A673 (cell line): ENCODE data around the gene NFKB2. TPM values are rescaled to one million over a fixed set of nuclear protein-coding genes. Genes with fewer than 3 reads are reported as not detected.

Source experiments
- BruUV-seq: library from RNA; stranded (reverse); fragments of 400-500 nt; replicated peaks from 2 replicates; lab custom pipeline; 2021; lab: Mats Ljungman, UMichigan
- CTCF ChIA-PET: fragments of 300-600 bp; sonication (Branson Sonifier 250); formaldehyde crosslinking; loops from one replicate; lab custom pipeline; 2022; ENCODE audit warnings: antibody characterized with exemption; lab: Charles Lee
- POLR2A ChIA-PET: fragments of 300-600 bp; sonication (Branson Sonifier 250); formaldehyde crosslinking; loops from one replicate; lab custom pipeline; 2022; ENCODE audit warnings: antibody characterized with exemption; ENCODE audit not compliant: low non-redundant PET; lab: Charles Lee
- DNase-seq: peaks from one replicate; pipeline ENCODE4 v3.0.0-alpha.2; 2015; ENCODE audit warnings: low spot score
- H3K27ac ChIP-seq: fragments of 200-600 bp; sonication (generic); 2 replicates; pipeline ENCODE4 v1.5.1; 2016; ENCODE audit warnings: mixed run types, low read depth, mild to moderate bottlenecking, mixed read lengths, antibody characterized with exemption, low read length; ENCODE audit not compliant: poor library complexity, severe bottlenecking
- H3K27me3 ChIP-seq: fragments of 200-600 bp; sonication (generic); replicated peaks from 2 replicates; pipeline ENCODE4 v1.6.1; 2017; ENCODE audit warnings: mixed run types, low read depth, mild to moderate bottlenecking, mixed read lengths, antibody characterized with exemption, low read length; ENCODE audit not compliant: insufficient read depth, poor library complexity
- H3K36me3 ChIP-seq: fragments of 200-600 bp; sonication (generic); 2 replicates; pipeline ENCODE4 v1.6.1; 2016; ENCODE audit warnings: mixed run types, mild to moderate bottlenecking, mixed read lengths, antibody characterized with exemption, low read length; ENCODE audit not compliant: insufficient read depth, poor library complexity, severe bottlenecking
- H3K4me1 ChIP-seq: fragments of 200-600 bp; sonication (generic); 2 replicates; pipeline ENCODE4 v1.6.1; 2017; ENCODE audit warnings: mixed run types, mild to moderate bottlenecking, mixed read lengths, antibody characterized with exemption, low read length; ENCODE audit not compliant: insufficient read depth, poor library complexity, severe bottlenecking
- H3K4me3 ChIP-seq: fragments of 200-600 bp; sonication (generic); 2 replicates; pipeline ENCODE4 v1.5.1; 2016; ENCODE audit warnings: low read depth, mixed run types, mild to moderate bottlenecking, mixed read lengths, low read length; ENCODE audit not compliant: poor library complexity, severe bottlenecking
- H3K9me3 ChIP-seq: fragments of 200-600 bp; sonication (generic); 2 replicates; pipeline ENCODE4 v1.6.1; 2016; ENCODE audit warnings: mixed run types, low read depth, mild to moderate bottlenecking, mixed read lengths, antibody characterized with exemption, low read length; ENCODE audit not compliant: poor library complexity, severe bottlenecking
- CTCF ChIP-seq: fragments of 300-800, 200-600 bp; sonication (generic); conservative IDR thresholded peaks from 2 replicates; pipeline ENCODE4 v1.5.1; 2017; ENCODE audit warnings: low read depth, mild to moderate bottlenecking, antibody characterized with exemption, low read length, moderate library complexity, mixed read lengths
- EZH2 ChIP-seq: fragments of 200-600 bp; sonication (generic); IDR thresholded peaks from 2 replicates; pipeline ENCODE4 v1.6.1; 2017; ENCODE audit warnings: borderline replicate concordance, low read depth, mild to moderate bottlenecking, mixed read lengths, antibody characterized with exemption, low read length; ENCODE audit not compliant: poor library complexity, severe bottlenecking
- intact Hi-C: fragments of 100-400 bp; cut with micrococcal nuclease; formaldehyde crosslinking; loops from one replicate; pipeline ENCODE4 v1.10.0; 2022; ENCODE audit not compliant: unreplicated experiment
- total RNA-seq: library from RNA; stranded (reverse); gene quantifications from 2 replicates; pipeline ENCODE4 v1.2.3, GENCODE V29; 2021

The NFKB2 gene
- total RNA-seq, 1 experiment from 2014 or later, result 29.8 TPM

GRCh38 chr10:102405632-102406031 lies 10.1 kb downstream of the NFKB2 start:
- Histone ChIP-seq H3K9me3 (no peaks in the 10 kb centered on the region), H3K27me3 (no peaks in the 10 kb centered on the region), H3K36me3 (no peaks in the 10 kb centered on the region), H3K4me1 (peaks cover 20% of the 10 kb centered on the region), H3K4me3 (no peak overlapping the region), H3K27ac (no peak overlapping the region)
- intact Hi-C loops, result no loop called here
- DNase-seq, result no peak
- ChIA-PET CTCF (interaction anchor here (0.5 to 1.2 kb wide), 2 partner anchors 11 to 178 kb away, joined by 4 read pairs; no protein-coding TSS in a partner anchor), POLR2A (no interaction called here)
- no peak for TF ChIP-seq CTCF
- no peak for TF ChIP-seq EZH2
- no TSS peak for BruUV-seq

- intact Hi-C loops, result no loop called here
- no peaks in the 10 kb centered on the region for H3K27me3 ChIP-seq
- no peak overlapping the region for H3K27ac ChIP-seq
- H3K36me3 ChIP-seq, result no peaks in the 10 kb centered on the region
- peaks cover 23% of the 10 kb centered on the region for H3K4me1 ChIP-seq
- H3K9me3 ChIP-seq, result no peaks in the 10 kb centered on the region
- TF ChIP-seq EZH2 (no peak), CTCF (no peak)
- no peak for DNase-seq
- ChIA-PET POLR2A (interaction anchor here (0.6 kb wide), 1 partner anchor 25 kb away, joined by 4 read pairs; the partner anchor contains the start of gene CUEDC2), CTCF (no interaction called here)
- no peak overlapping the region for H3K4me3 ChIP-seq
- BruUV-seq, result no TSS peak
These were observed 11.3 kb downstream of the NFKB2 start for GRCh38 chr10:102406815-102407214.

- Histone ChIP-seq H3K27ac (no peak overlapping the region), H3K27me3 (no peaks in the 10 kb centered on the region), H3K4me1 (peaks cover 23% of the 10 kb centered on the region), H3K36me3 (no peaks in the 10 kb centered on the region), H3K4me3 (no peak overlapping the region), H3K9me3 (no peaks in the 10 kb centered on the region)
- CTCF ChIA-PET, result no interaction called here
- BruUV-seq, result no TSS peak
- no peak for TF ChIP-seq EZH2
- TF ChIP-seq CTCF, result no peak
- no peak for DNase-seq
- POLR2A ChIA-PET, result interaction anchor here (0.6 kb wide), 1 partner anchor 25 kb away, joined by 4 read pairs; the partner anchor contains the start of gene CUEDC2
- intact Hi-C loops, result no loop called here
These were observed 12.1 kb downstream of the NFKB2 start for GRCh38 chr10:102407425-102408130.
